ENCODE data around the gene MRPS35.
A peak's percentile ranks its signal among the peaks of the same experiment; 100 is the strongest.

MRPS35 gene

GRCh38 chr12:27693403-27693802 is 17.2 kb upstream of the MRPS35 start:
- peaks cover 69% of the 10 kb centered on the region for H3K36me3 Mint-ChIP-seq (ENCODE audit: low read depth)
- intact Hi-C loops (cut with micrococcal nuclease), result no loop called here
- H3K27me3 Mint-ChIP-seq, result no peaks in the 10 kb centered on the region
- no peak overlapping the region for H3K27ac Mint-ChIP-seq
- H3K4me3 Mint-ChIP-seq, result no peak overlapping the region
- no peaks in the 10 kb centered on the region for H3K4me1 Mint-ChIP-seq (ENCODE audit: low read depth)
- no peaks in the 10 kb centered on the region for H3K9me3 Mint-ChIP-seq

- Mint-ChIP-seq H3K36me3 (ENCODE audit: low read depth) (peaks cover 46% of the 10 kb centered on the region), H3K4me1 (ENCODE audit: low read depth) (no peaks in the 10 kb centered on the region), H3K27ac (no peak overlapping the region), H3K9me3 (no peaks in the 10 kb centered on the region), H3K27me3 (no peaks in the 10 kb centered on the region), H3K4me3 (no peak overlapping the region)
- intact Hi-C loops (cut with micrococcal nuclease), result no loop called here
These were observed 14.9 kb upstream of the MRPS35 start for GRCh38 chr12:27695556-27696292.

GRCh38 chr12:27696293-27696652 is 14.4 kb upstream of the MRPS35 start, which contains the start of gene REP15:
Gene REP15 (plus strand): TSS chr12:27696447. CDS start chr12:27696563, 116 bp downstream.
- Mint-ChIP-seq H3K27me3 (no peaks in the 10 kb centered on the region), H3K4me3 (no peak within 1 kb of the TSS), H3K36me3 (ENCODE audit: low read depth) (peaks cover 40% of the 10 kb centered on the region), H3K4me1 (ENCODE audit: low read depth) (no peaks in the 10 kb centered on the region), H3K27ac (no peak within 1 kb of the TSS), H3K9me3 (no peaks in the 10 kb centered on the region)
- intact Hi-C loops (cut with micrococcal nuclease), result no loop called here

GRCh38 chr12:27696864-27697564 is 13.6 kb upstream of the MRPS35 start:
- H3K27me3 Mint-ChIP-seq, result no peaks in the 10 kb centered on the region

GRCh38 chr12:27703720-27704452 is 6.7 kb upstream of the MRPS35 start:
- Mint-ChIP-seq H3K27me3 (no peaks in the 10 kb centered on the region), H3K4me3 (no peak overlapping the region), H3K9me3 (no peaks in the 10 kb centered on the region), H3K27ac (no peak overlapping the region), H3K36me3 (ENCODE audit: low read depth) (no peaks in the 10 kb centered on the region), H3K4me1 (ENCODE audit: low read depth) (no peaks in the 10 kb centered on the region)
- intact Hi-C loops (cut with micrococcal nuclease), result no loop called here

More at GRCh38 chr12:27696864-27697564, 13.6 kb upstream of the MRPS35 start:
- Mint-ChIP-seq H3K27ac (no peak overlapping the region), H3K4me1 (ENCODE audit: low read depth) (no peaks in the 10 kb centered on the region), H3K4me3 (no peak overlapping the region), H3K36me3 (ENCODE audit: low read depth) (peaks cover 34% of the 10 kb centered on the region), H3K9me3 (no peaks in the 10 kb centered on the region)
- intact Hi-C loops (cut with micrococcal nuclease), result no loop called here

- H3K9me3 Mint-ChIP-seq, result no peaks in the 10 kb centered on the region
- H3K27ac Mint-ChIP-seq, result no peak overlapping the region
- H3K4me1 Mint-ChIP-seq (ENCODE audit: low read depth), result no peaks in the 10 kb centered on the region
- H3K36me3 Mint-ChIP-seq (ENCODE audit: low read depth), result peaks cover under 1% of the 10 kb centered on the region
- H3K4me3 Mint-ChIP-seq, result no peak overlapping the region
- intact Hi-C loops (cut with micrococcal nuclease), result no loop called here
- H3K27me3 Mint-ChIP-seq, result no peaks in the 10 kb centered on the region
These were observed 5.4 kb upstream of the MRPS35 start for GRCh38 chr12:27705263-27705662.

- intact Hi-C loops (cut with micrococcal nuclease), result no loop called here
- no peak overlapping the region for H3K27ac Mint-ChIP-seq
- no peaks in the 10 kb centered on the region for H3K27me3 Mint-ChIP-seq
- no peak overlapping the region for H3K4me3 Mint-ChIP-seq
- peaks cover 11% of the 10 kb centered on the region for H3K4me1 Mint-ChIP-seq (ENCODE audit: low read depth)
- peaks cover 11% of the 10 kb centered on the region for H3K36me3 Mint-ChIP-seq (ENCODE audit: low read depth)
- H3K9me3 Mint-ChIP-seq, result no peaks in the 10 kb centered on the region
These were observed 3.4 kb upstream of the MRPS35 start for GRCh38 chr12:27707216-27707615.

GRCh38 chr12:27709212-27709931 is 1.3 kb upstream of the MRPS35 start:
- Mint-ChIP-seq H3K9me3 (no peaks in the 10 kb centered on the region), H3K27ac (peak overlapping the region; percentile 99), H3K4me1 (ENCODE audit: low read depth) (peaks cover 26% of the 10 kb centered on the region), H3K4me3 (peak overlapping the region; percentile 98), H3K36me3 (ENCODE audit: low read depth) (peaks cover 24% of the 10 kb centered on the region), H3K27me3 (no peaks in the 10 kb centered on the region)
- intact Hi-C loops (cut with micrococcal nuclease), result no loop called here

GRCh38 chr12:27709932-27710591 is 570 bp upstream of the MRPS35 start:
- peaks cover 24% of the 10 kb centered on the region for H3K36me3 Mint-ChIP-seq (ENCODE audit: low read depth)
- H3K4me3 Mint-ChIP-seq, result peak overlapping the region; percentile 98
- no peaks in the 10 kb centered on the region for H3K27me3 Mint-ChIP-seq
- peak overlapping the region; percentile 99 for H3K27ac Mint-ChIP-seq
- no peaks in the 10 kb centered on the region for H3K9me3 Mint-ChIP-seq
- peaks cover 26% of the 10 kb centered on the region for H3K4me1 Mint-ChIP-seq (ENCODE audit: low read depth)
- intact Hi-C loops (cut with micrococcal nuclease), result no loop called here

GRCh38 chr12:27711317-27711682 is 668 bp downstream of the MRPS35 start:
- peak overlapping the region; percentile 99 for H3K27ac Mint-ChIP-seq
- H3K27me3 Mint-ChIP-seq, result no peaks in the 10 kb centered on the region
- peak overlapping the region; percentile 98 for H3K4me3 Mint-ChIP-seq
- H3K4me1 Mint-ChIP-seq (ENCODE audit: low read depth), result peaks cover 26% of the 10 kb centered on the region
- intact Hi-C loops (cut with micrococcal nuclease), result no loop called here
- H3K36me3 Mint-ChIP-seq (ENCODE audit: low read depth), result peaks cover 31% of the 10 kb centered on the region
- no peaks in the 10 kb centered on the region for H3K9me3 Mint-ChIP-seq

GRCh38 chr12:27711967-27712366 is 1.3 kb downstream of the MRPS35 start:
- H3K27ac Mint-ChIP-seq, result peak overlapping the region; percentile 99
- H3K9me3 Mint-ChIP-seq, result no peaks in the 10 kb centered on the region
- H3K4me3 Mint-ChIP-seq, result no peak overlapping the region
- H3K4me1 Mint-ChIP-seq (ENCODE audit: low read depth), result peaks cover 26% of the 10 kb centered on the region
- intact Hi-C loops (cut with micrococcal nuclease), result no loop called here
- H3K36me3 Mint-ChIP-seq (ENCODE audit: low read depth), result peaks cover 38% of the 10 kb centered on the region
- no peaks in the 10 kb centered on the region for H3K27me3 Mint-ChIP-seq

- Mint-ChIP-seq H3K4me1 (ENCODE audit: low read depth) (no peaks in the 10 kb centered on the region), H3K27ac (no peak overlapping the region), H3K27me3 (no peaks in the 10 kb centered on the region), H3K9me3 (no peaks in the 10 kb centered on the region), H3K4me3 (no peak overlapping the region), H3K36me3 (ENCODE audit: low read depth) (peaks cover 67% of the 10 kb centered on the region)
- intact Hi-C loops (cut with micrococcal nuclease), result no loop called here
These were observed 12.6 kb downstream of the MRPS35 start for GRCh38 chr12:27723212-27723611.

- H3K36me3 Mint-ChIP-seq (ENCODE audit: low read depth), result peaks cover 53% of the 10 kb centered on the region
- intact Hi-C loops (cut with micrococcal nuclease), result loop anchor here (5.0 kb wide), 1 partner anchor 1142 kb away; no protein-coding TSS in a partner anchor
- H3K27me3 Mint-ChIP-seq, result no peaks in the 10 kb centered on the region
- no peak overlapping the region for H3K27ac Mint-ChIP-seq
- H3K4me3 Mint-ChIP-seq, result no peak overlapping the region
- no peaks in the 10 kb centered on the region for H3K9me3 Mint-ChIP-seq
- H3K4me1 Mint-ChIP-seq (ENCODE audit: low read depth), result no peaks in the 10 kb centered on the region
These were observed 19.5 kb downstream of the MRPS35 start for GRCh38 chr12:27730097-27730588.

Data from dendritic cell treated with granulocyte-macrophage colony-stimulating factor and Interleukin-4, amounts not matched to agents 40 ng/mL and 50 ng/mL, for 4 days (primary cell).